ENCODE data around the gene PLCB4. TPM values are rescaled to one million over a fixed set of nuclear protein-coding genes. Genes with fewer than 3 reads are reported as not detected.

The PLCB4 gene
- total and polyA plus RNA-seq, 2 experiments from 2014 or later = 6.5 to 16.1 TPM

DNA sequence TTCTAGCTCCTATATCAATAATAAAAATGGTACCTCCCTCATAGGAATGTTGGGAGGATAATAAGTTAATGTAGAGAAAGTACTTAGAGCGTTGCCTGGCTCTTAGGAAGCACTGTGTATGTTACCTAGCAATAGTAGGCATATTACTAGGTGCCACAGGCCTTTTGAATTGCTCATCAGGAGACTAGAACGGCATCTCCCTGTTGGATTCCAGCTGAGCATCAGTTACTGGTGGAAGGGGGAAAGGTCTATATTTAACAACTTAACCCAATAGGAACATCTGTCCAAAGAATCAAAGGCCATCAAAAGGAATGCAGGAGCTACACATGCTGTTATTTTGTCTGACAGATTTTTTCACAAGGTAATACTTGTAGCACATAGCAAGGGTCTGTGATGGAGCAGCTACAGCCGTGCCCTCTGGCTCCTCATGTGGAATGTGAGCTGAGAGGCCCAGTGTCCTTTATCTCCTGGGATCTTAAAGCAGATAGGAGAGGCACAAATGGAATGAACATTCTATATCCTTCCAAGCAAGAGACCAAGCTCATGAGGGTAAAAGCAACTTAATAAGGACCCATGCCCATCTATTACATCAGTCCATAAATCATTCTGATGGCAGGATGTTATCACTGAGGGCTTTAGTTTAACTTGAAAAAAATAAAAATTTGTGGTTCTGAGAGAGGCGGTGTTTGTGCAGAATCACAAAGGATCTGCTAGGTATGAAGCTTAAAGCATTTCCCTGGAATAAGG lies 260.6 kb downstream of the PLCB4 start (continued):
- TF ChIP-seq, protein P1, sequence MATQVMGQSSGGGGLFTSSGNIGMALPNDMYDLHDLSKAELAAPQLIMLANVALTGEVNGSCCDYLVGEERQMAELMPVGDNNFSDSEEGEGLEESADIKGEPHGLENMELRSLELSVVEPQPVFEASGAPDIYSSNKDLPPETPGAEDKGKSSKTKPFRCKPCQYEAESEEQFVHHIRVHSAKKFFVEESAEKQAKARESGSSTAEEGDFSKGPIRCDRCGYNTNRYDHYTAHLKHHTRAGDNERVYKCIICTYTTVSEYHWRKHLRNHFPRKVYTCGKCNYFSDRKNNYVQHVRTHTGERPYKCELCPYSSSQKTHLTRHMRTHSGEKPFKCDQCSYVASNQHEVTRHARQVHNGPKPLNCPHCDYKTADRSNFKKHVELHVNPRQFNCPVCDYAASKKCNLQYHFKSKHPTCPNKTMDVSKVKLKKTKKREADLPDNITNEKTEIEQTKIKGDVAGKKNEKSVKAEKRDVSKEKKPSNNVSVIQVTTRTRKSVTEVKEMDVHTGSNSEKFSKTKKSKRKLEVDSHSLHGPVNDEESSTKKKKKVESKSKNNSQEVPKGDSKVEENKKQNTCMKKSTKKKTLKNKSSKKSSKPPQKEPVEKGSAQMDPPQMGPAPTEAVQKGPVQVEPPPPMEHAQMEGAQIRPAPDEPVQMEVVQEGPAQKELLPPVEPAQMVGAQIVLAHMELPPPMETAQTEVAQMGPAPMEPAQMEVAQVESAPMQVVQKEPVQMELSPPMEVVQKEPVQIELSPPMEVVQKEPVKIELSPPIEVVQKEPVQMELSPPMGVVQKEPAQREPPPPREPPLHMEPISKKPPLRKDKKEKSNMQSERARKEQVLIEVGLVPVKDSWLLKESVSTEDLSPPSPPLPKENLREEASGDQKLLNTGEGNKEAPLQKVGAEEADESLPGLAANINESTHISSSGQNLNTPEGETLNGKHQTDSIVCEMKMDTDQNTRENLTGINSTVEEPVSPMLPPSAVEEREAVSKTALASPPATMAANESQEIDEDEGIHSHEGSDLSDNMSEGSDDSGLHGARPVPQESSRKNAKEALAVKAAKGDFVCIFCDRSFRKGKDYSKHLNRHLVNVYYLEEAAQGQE (IDR thresholded peaks at IDR 0.05; ENCODE audit: unreplicated experiment) = no peak
- TF ChIP-seq CREB1 (CRISPR knock-in tag; IDR thresholded peaks at IDR 0.05; ENCODE audit: low read depth) (no peak), EZH2 (IDR thresholded peaks at IDR 0.05; ENCODE audit: low read depth, unreplicated experiment) (no peak), POLR2AphosphoS5 (IDR thresholded peaks at IDR 0.05; ENCODE audit: low read depth) (no peak), ZNF331 (CRISPR knock-in tag; IDR thresholded peaks at IDR 0.05; ENCODE audit: low read depth) (no peak)

DNA sequence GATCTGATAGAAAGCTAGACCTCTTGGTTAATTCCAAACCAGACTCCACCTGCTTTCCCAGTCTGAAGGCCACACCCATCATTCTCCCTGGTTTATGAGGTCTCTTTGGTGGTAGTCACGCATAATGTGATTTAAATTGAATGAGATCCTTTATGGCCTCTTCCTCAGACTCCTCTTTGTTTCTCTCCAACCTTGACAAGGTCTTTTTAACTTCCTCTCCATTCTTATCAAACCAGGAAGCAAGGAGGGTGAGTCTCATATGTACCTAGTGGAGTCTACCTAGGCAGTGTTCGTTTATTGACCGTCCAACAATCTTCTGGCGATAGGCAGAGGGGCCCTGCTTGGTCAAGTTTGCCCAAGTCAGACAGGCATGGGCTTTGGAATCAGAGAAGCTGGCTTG lies 261.3 kb downstream of the PLCB4 start:
- H3K79me2 ChIP-seq (replicated peaks; ENCODE audit: insufficient read depth) = no peaks in the 10 kb centered on the region
- no peak overlapping the region for H3K4me3 ChIP-seq
- no peaks in the 10 kb centered on the region for H3F3A ChIP-seq (replicated peaks; ENCODE audit: low read depth)
- H2AFZ ChIP-seq = no peak overlapping the region
- Mint-ChIP-seq H3K9me3 (no peaks in the 10 kb centered on the region), H3K27me3 (ENCODE audit: insufficient read depth, low read depth, poor library complexity) (no peaks in the 10 kb centered on the region), H3K36me3 (ENCODE audit: low read depth) (no peaks in the 10 kb centered on the region), H3K4me1 (peaks cover 13% of the 10 kb centered on the region; the same call in 2 of the 3 replicates), H3K27ac (no peak overlapping the region), H3K4me3 (no peak overlapping the region)
- no peaks in the 10 kb centered on the region for H4K20me1 ChIP-seq (replicated peaks; ENCODE audit: insufficient read depth)
- no peak overlapping the region for H3K4me2 ChIP-seq
- DNase-seq (ENCODE audit: low spot score) = no peak
- H3K36me3 ChIP-seq (ENCODE audit: insufficient read depth) = no peaks in the 10 kb centered on the region
- peaks cover 25% of the 10 kb centered on the region for H3K4me1 ChIP-seq (ENCODE audit: insufficient read depth)
- ATAC-seq = no peak
- no peaks in the 10 kb centered on the region for H3K27me3 ChIP-seq (ENCODE audit: insufficient read depth)
- TF ChIP-seq JUNB (IDR thresholded peaks at IDR 0.05; ENCODE audit: unreplicated experiment) (no peak), STAT1 (IDR thresholded peaks at IDR 0.05; ENCODE audit: unreplicated experiment) (no peak), ZNF331 (CRISPR knock-in tag; IDR thresholded peaks at IDR 0.05; ENCODE audit: low read depth) (no peak), EZH2 (IDR thresholded peaks at IDR 0.05; ENCODE audit: low read depth, unreplicated experiment) (no peak)
- TF ChIP-seq, protein P2, sequence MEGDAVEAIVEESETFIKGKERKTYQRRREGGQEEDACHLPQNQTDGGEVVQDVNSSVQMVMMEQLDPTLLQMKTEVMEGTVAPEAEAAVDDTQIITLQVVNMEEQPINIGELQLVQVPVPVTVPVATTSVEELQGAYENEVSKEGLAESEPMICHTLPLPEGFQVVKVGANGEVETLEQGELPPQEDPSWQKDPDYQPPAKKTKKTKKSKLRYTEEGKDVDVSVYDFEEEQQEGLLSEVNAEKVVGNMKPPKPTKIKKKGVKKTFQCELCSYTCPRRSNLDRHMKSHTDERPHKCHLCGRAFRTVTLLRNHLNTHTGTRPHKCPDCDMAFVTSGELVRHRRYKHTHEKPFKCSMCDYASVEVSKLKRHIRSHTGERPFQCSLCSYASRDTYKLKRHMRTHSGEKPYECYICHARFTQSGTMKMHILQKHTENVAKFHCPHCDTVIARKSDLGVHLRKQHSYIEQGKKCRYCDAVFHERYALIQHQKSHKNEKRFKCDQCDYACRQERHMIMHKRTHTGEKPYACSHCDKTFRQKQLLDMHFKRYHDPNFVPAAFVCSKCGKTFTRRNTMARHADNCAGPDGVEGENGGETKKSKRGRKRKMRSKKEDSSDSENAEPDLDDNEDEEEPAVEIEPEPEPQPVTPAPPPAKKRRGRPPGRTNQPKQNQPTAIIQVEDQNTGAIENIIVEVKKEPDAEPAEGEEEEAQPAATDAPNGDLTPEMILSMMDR (conservative IDR thresholded peaks at IDR 0.05; ENCODE audit: low read depth in 2 of 2) = no peak
- TF ChIP-seq, protein P3, sequence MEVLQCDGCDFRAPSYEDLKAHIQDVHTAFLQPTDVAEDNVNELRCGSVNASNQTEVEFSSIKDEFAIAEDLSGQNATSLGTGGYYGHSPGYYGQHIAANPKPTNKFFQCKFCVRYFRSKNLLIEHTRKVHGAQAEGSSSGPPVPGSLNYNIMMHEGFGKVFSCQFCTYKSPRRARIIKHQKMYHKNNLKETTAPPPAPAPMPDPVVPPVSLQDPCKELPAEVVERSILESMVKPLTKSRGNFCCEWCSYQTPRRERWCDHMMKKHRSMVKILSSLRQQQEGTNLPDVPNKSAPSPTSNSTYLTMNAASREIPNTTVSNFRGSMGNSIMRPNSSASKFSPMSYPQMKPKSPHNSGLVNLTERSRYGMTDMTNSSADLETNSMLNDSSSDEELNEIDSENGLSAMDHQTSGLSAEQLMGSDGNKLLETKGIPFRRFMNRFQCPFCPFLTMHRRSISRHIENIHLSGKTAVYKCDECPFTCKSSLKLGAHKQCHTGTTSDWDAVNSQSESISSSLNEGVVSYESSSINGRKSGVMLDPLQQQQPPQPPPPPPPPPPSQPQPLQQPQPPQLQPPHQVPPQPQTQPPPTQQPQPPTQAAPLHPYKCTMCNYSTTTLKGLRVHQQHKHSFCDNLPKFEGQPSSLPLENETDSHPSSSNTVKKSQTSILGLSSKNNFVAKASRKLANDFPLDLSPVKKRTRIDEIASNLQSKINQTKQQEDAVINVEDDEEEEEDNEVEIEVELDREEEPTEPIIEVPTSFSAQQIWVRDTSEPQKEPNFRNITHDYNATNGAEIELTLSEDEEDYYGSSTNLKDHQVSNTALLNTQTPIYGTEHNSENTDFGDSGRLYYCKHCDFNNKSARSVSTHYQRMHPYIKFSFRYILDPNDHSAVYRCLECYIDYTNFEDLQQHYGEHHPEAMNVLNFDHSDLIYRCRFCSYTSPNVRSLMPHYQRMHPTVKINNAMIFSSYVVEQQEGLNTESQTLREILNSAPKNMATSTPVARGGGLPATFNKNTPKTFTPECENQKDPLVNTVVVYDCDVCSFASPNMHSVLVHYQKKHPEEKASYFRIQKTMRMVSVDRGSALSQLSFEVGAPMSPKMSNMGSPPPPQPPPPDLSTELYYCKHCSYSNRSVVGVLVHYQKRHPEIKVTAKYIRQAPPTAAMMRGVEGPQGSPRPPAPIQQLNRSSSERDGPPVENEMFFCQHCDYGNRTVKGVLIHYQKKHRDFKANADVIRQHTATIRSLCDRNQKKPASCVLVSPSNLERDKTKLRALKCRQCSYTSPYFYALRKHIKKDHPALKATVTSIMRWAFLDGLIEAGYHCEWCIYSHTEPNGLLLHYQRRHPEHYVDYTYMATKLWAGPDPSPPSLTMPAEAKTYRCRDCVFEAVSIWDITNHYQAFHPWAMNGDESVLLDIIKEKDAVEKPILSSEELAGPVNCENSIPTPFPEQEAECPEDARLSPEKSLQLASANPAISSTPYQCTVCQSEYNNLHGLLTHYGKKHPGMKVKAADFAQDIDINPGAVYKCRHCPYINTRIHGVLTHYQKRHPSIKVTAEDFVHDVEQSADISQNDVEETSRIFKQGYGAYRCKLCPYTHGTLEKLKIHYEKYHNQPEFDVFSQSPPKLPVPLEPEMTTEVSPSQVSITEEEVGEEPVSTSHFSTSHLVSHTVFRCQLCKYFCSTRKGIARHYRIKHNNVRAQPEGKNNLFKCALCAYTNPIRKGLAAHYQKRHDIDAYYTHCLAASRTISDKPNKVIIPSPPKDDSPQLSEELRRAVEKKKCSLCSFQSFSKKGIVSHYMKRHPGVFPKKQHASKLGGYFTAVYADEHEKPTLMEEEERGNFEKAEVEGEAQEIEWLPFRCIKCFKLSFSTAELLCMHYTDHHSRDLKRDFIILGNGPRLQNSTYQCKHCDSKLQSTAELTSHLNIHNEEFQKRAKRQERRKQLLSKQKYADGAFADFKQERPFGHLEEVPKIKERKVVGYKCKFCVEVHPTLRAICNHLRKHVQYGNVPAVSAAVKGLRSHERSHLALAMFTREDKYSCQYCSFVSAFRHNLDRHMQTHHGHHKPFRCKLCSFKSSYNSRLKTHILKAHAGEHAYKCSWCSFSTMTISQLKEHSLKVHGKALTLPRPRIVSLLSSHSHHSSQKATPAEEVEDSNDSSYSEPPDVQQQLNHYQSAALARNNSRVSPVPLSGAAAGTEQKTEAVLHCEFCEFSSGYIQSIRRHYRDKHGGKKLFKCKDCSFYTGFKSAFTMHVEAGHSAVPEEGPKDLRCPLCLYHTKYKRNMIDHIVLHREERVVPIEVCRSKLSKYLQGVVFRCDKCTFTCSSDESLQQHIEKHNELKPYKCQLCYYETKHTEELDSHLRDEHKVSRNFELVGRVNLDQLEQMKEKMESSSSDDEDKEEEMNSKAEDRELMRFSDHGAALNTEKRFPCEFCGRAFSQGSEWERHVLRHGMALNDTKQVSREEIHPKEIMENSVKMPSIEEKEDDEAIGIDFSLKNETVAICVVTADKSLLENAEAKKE (CRISPR knock-in tag; IDR thresholded peaks at IDR 0.05) = no peak
- TF ChIP-seq, protein P4, sequence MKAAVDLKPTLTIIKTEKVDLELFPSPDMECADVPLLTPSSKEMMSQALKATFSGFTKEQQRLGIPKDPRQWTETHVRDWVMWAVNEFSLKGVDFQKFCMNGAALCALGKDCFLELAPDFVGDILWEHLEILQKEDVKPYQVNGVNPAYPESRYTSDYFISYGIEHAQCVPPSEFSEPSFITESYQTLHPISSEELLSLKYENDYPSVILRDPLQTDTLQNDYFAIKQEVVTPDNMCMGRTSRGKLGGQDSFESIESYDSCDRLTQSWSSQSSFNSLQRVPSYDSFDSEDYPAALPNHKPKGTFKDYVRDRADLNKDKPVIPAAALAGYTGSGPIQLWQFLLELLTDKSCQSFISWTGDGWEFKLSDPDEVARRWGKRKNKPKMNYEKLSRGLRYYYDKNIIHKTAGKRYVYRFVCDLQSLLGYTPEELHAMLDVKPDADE (IDR thresholded peaks at IDR 0.05) = no peak
- H3K27ac ChIP-seq (ENCODE audit: low read depth) = no peak overlapping the region
- H3K9me2 ChIP-seq (ENCODE audit: insufficient read depth) = peaks cover 19% of the 10 kb centered on the region

Data from GM23338 (cell line).